Cortex of kidney (tissue), 1 donor: ENCODE measurements around the gene CGB2.
"Not testable (repeated sequence)": the region's sequence is repeated elsewhere in the genome, so short reads cannot be mapped to it uniquely, and the experiment has no call there.

ENCODE experiments used
- DNase-seq: peaks from one replicate; lab custom pipeline; 2025; lab: John Stamatoyannopoulos, UW

The CGB2 gene

DNA sequence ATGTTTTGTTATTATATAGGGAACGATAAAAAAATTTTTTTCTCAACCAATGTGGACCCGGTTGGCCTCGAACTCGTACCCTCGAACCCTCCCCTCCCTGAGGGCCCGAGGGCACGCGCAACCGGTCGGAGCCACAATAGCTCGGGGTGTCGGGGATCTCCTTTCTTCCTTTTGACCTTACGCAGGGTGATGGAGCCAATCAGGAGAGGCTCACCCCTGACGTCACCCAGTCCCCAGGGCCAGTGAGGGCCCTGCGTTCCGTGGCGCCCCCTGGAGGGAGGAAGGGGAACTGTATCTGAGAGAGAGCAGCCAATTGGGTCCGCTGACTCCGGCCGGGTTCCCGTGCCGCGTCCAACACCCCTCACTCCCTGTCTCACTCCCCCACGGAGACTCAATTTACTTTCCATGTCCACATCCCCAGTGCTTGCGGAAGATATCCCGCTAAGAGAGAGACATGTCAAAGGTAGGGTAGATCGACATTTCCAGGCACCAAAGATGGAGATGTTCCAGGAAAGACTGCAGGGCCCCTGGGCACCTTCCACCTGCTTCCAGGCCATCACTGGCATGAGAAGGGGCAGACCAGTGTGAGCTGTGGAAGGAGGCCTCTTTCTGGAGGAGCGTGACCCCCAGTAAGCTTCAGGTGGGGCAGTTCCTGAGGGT, at the start of gene CGB2:
Gene CGB2, plus strand, starts transcription at position 249 of the 660 bp plus-strand sequence. Its CDS starts 206 bp downstream, at position 455.
- DNase-seq, result not testable (repeated sequence)

DNA sequence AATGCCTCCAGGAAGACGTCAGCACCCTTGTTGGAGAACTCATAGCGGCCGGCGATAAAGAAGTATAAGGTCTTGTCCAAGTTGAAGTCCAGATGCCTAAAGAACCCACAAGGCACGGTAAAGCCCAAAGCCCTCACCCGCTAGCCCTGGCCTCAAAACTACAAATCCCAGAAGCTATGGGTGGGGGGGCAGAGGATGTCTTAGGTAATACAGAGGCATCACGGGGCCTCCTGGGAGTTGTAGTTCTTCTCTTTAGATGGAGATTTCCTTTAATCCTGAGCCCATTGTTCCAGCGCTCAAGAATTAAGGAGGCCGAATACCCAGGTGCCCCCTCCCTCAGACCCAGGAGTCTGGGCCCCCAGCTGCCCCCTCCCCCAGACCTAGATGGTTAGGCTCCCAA, 49.4 kb upstream of the CGB2 start:
- DNase-seq, result no peak

DNA sequence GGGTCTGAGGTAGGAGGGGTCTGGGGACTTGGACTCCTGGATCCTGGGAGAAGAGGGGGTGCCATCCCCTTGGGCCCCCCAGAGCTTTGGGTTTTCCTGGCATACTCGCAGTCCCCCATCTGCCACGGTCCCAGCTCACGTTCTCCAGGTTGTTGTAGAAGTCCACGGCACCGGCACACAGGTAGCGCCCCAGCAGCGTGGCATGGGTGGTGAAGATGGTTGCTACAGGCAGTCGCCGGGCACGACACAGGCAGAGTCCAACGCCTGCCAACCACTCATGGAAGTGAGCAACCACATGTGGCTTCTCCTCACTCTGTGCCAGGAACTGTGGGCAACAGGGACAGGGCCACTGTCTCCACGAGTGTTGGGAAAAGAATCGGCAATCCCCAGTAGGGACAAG, 46.0 kb upstream of the CGB2 start:
- DNase-seq, result no peak

DNA sequence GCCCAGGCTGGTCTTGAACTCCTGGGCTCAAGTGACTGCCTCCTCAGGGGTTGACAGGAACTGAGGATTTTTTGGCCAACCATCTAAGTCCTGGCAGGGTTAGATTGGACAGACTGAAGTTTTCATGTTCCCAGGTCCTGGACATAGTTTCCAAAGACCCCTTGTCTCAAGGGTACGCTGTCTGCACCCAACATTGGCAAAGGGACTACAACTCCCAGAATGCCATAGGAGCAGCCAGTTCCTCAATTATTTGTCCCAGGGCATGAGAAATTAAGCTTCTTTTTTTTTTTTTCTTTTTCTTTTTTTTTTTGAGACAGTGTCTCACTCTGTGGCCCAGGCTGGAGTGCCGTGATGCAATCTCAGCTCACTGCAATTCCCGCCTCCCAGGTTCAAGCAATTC, 45.5 kb upstream of the CGB2 start:
- no peak for DNase-seq

DNA sequence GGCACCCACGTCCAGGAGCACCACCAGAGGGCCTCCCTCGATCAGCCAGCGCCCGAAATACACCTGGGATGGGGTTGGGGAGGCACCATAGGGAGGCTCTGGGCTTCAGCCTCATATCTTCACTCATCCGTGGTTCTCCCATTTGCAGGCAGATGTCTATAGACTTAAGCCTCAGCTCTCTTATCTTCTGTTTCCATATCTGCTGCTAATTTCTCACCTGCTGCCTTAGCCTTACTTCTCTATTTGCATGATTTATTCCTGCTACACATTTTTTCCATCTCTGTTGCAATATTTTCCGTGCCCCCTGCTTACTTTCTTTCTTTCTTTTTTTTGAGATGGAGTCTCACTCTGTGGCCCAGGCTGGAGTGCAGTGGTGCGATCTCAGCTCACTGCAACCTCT, 44.4 kb upstream of the CGB2 start:
- no peak for DNase-seq

DNA sequence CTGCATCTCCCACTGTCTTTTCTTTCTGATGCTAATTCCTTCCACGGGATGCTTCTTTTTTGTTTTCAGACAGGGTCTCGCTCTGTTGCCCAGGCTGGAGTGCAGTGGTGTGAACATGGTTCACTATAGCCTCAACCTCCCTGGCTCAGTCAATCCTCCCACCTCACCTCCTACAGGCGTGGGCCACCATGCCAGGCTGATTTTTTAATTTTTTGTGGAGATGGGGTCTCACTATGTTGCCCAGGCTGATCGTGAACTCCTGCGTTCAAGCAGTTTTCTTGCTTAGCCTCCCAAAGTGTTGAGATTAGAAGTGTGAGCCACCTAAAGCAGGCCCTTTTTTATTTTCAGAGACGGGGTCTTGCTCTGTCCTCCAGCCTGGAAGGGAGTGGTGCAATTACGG, 43.4 kb upstream of the CGB2 start:
- DNase-seq, result no peak

DNA sequence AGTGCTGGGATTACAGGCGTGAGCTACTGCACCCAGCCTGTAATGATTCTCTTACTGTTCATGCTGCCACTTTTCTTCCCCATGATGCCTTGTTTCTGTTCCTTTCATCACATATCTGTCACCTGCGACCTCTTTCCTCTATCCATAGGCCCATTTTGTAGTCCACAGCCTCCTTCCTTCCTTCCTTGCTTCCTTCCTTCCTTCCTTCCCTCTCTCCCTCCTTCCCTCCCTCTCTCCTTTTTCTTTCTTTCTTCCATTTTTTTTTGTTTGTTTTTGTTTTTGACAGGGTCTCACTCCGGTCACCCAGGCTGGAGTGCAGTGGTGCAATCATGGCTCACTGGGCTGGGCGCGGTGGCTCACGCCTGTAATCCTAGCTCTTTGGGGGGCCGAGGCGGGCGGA, 42.8 kb upstream of the CGB2 start:
- no peak for DNase-seq

DNA sequence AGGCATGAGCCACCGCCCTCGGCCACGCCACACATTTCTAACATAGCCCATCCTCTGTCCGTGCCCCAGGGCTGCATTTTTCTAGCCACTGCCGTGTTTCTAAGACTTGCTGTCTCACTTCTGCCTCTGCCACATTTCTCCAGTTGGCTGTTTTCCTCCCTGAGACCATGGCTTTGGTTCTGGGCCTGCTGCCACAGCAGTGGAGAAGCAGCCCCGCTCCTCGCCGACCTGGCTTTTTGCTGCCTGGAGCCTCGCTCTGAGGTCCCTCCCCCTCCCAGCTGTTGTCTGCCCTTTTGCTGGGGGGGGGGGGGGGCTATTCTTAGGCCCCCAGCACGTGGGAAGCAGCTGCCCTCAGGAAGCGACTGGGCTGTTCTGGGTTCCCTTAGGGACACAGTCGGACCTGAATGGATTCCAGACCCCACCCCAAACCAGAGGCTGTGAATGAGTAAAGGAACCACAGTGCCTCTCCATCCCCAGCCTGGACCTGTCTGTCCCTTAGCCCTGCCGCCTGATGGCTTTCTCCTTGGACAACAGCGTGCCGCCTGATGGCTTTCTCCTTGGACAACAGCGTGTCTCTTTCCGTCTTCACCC, 41.9 kb upstream of the CGB2 start:
- no peak for DNase-seq

DNA sequence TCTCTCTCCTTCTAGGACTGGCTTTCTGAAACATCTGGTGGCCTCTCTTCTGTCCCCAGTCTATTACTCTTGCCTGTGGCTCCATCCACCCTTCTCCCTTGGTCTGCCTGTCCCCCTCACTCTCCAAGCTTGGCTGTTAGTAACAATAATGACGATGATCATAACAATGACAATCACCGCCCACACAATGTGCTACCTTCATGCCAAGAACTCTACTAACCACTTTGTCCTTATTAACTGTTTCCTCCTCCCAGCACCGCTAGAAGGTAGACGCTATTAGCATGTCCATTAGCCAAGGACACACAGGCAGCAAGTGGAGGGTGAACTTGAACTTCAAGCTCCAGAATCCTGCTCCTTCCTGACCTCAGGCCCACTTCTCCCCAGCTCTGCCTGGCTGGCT, 41.3 kb upstream of the CGB2 start:
- no peak for DNase-seq

DNA sequence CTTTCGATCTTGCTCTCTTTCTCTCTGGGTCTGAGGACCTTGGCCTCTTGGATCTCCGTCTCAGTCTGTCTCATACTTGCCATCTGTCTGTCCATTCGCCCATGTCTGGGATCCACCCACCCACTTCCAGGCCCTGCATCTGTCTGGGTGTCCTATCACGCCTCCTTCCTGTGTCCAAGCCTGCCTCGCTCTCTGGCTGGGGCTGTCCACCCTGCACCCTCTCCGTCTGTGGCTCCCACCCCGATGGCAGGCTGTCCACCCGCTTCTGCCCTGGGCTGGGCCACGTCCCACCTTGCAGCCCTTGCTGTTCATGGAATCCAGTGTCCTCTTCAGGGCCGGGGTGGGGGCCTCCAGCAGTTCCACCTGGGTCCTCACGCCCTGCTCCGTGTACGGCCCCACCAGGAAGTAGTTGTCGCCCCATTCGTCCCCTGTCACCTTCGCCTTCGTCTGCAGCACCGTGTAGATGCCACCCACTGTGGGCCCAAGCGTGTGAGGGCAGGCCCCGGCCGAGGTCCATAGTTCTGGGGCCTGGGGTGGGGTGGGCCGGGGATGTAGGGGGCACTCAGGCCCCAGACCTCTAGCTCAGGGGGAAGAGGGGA, 40.6 kb upstream of the CGB2 start:
- no peak for DNase-seq

DNA sequence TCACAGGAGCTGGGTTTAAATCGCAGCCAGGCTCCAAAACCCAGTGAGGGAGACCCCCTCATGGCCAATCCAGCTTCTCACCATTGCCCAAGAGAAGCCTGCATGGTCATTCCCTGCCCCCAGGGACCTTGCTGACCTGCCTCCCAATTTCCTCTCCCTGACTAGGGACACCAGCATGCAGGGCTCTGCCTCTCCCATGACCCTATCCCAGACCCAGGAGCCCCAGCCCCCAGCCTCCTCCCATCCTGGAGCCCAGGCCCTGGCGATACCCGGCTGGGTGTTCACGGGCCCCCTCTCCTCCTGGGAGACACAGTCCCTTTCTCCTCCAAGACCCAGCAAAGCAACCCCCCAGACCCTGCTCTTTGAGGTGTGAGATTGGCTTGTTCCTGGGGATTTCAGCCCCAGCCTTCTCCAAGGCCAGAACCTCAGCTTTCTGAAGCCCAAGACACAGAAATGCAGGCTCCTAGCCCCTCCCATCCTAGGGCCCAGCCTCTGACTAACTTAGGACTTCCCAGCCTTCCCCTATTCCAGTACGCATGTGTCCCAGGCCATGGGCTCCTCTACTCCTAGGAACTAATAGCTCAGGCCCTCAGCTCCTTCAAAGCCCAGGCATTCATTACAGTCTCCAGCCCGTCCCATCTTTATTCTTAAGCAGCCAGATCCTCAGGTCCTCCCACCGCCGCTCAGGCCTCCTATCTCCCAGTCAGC, 39.7 kb upstream of the CGB2 start:
- no peak for DNase-seq

DNA sequence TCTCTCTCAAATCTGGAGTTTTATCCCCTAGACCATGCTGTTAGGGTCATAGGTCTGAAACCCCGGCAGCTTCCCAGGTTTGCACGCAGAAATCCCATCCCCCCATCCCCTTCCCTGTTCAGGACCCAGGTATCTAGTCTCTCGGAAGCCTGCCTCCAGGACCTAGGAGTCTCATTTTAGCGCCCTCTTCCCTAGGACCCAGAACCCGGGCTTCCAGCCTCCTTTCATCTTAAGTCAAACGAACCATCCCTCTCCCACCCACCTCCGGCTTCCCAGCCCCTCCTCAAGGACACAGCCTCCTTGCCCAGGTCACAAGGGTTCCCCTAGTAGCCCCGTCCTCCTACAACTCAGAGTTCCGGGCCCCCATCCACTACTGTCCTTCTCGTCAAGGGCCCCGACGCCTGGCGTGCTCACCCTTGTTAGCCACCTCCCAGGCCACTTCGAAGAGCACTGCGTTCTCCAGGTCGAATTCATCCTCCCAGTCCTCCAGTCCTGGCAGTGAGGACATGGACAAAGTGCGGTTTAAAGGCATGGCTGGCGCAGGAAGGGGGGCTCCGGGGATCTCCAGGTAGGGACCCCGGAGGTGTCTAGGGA, 39.0 kb upstream of the CGB2 start:
- no peak for DNase-seq

DNA sequence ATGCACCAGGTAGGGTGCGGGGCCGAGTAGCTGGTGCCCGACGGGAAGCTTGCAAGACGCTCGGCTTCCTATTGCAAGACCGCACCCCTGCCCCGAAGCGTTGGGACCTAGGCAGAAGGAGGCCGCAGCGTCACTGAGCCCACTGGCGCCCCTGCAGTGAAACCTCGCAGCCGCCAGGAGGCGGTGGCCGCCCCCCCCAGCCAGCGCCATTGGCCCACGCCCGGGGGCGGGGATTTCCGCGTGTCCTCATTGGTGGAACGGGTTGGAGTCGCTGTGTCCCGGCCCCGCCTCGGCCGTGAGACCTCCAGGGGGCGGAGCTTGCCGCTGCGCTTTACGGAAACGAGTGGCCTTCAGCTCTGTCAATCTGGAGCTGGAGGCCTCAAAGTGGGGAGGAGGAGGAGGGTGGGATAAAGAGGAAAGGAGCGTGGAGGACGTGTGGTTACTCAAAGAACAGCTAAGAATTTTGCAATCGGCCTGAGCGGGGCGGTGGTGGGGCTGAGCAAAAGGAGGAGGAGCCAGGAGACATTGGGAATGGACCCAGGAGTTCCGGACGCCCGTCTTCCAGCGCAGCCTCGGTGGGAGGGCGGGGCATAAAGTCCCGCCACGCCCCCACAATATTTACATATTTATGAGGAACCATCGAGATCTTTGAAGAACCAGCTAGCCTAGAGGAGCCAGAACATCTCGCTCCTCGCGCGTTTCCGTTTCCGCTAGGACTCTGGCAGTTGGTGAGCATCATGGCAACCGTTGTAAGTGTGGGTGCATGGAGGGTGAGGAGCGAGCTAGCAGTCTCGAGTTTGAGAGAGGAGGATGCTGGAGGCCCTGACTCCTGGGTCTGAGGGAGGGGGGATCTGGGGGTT, 38.3 kb upstream of the CGB2 start, which contains the start of the genes GYS1 and RUVBL2:
Gene GYS1, minus strand, starts transcription at position 135 of the 860 bp plus-strand sequence. CDS start 197 bp downstream, outside the sequence.
Gene RUVBL2, plus strand, starts transcription at position 713 of the 860 bp plus-strand sequence. Its CDS starts 25 bp downstream, at position 738.
- DNase-seq, result peak; percentile 94

DNA sequence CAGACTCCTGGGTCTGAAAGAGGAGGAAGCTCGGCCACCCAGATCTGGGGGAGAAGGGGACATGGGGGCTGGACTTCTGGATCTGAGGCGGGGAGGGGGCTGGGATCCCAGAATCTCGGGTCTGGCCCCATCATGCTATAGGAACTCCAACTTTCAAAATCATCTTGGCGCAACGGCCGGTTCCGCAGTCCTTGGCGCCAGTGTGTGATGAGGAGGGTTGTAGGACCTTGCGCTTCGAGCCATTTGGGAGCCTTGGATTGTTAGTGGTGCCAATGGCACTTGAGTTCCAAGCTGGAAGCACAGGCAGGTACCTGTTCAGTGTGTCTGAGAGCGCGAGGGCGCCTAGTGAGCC, 37.7 kb upstream of the CGB2 start:
- no peak for DNase-seq

DNA sequence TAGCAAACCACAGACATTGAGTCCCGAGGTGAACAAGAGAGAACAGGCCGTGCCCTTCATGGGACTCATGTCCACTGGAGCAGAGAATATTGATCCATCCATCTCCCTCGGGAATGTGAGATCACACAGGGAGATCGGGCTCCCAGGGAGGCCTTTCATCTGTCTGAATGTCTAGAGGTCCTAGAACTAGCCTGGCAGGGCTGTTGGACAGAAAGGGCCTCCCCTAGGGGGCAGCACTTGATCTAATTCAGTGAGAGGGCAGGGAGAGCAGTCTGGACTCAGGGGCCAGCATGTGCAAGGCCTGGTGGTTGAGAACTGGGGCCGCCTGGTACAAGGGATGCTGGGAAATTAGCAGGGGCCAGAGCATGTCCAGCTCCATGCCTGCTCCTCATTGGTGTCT, 33.7 kb upstream of the CGB2 start:
- DNase-seq, result no peak

DNA sequence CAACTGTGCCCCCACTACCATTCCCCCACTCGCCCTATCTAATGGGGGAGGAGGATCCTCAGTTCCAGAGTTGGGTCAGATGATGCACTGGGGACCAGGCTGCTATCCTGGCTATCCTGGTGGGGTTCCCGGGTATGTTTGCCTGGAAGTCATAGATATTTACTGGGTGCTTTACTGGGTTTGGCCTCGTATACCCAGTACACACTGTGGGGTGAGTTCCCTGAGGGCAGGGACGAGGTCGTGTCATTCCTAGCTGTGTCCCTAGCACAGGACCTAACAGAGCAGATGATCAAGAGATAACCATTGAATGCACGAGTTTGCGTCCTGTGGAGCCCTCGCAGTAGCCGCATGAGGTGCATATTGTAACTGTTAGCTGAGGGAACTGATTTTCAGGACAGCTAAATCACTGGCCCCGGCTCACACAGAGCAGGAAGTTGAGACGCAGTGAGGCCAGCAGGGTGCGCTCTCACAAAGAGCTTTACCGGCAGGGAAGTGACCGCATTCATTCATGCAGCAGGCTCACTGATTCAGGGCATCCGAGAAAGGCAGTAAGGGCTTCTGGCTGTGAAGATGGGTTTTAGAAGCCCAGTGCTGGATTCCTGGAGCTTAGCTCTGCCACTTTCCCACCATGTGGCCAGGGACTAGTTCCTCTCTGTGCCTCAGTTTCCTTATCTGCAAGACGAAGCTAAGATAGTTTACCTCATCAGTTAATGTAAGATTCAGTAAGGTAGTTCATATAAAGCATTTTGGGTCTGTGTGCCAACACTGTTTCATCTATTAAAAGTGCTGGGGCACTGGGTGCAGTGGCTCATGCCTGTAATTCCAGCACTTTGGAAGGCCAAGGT, 32.0 kb upstream of the CGB2 start:
- no peak for DNase-seq

DNA sequence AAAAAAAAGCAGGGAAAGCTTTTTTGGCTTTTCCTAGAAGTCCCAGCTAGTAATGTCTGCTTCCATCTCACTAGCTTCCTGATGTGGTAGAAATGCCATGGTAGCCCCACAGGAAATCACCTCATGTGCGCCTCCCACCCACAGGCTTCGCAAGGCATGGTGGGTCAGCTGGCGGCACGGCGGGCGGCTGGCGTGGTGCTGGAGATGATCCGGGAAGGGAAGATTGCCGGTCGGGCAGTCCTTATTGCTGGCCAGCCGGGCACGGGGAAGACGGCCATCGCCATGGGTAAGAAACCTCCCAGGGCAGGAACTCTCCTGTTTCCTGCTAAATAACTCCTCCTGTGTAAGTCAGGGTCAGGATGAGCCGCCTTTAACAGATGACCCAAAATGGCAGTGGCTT, 27.6 kb upstream of the CGB2 start:
- no peak for DNase-seq

DNA sequence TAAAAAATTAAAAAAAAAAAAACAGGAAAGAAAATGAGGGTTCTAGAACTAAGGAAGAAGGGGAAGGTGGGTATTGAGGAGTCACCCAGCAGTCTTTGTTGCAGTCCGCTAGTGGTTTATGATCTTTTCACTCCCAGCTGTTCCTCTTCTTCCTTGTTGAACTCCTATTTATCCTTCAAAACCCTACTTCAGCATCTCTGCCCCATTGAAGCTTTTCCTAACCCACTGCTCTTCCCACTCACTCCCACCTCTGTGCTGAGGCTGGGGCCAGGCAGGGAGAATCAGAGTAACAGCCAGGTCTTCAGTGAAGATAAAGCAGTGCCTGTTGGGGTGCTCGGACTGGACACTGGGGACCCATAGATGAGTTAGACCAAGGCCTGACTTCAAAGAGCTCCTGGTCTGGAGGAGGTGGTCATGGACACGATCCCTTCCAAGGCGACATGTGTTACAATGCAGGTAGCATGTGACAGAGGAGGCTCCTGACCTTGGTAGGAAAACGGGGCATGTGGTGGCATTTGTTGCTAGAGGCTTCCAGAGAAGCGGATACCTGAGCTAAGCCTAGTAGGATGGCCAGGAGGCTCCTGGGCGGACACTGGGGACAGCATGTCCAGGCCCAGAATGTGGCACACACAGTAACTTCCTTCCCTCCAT, 26.6 kb upstream of the CGB2 start:
- no peak for DNase-seq

DNA sequence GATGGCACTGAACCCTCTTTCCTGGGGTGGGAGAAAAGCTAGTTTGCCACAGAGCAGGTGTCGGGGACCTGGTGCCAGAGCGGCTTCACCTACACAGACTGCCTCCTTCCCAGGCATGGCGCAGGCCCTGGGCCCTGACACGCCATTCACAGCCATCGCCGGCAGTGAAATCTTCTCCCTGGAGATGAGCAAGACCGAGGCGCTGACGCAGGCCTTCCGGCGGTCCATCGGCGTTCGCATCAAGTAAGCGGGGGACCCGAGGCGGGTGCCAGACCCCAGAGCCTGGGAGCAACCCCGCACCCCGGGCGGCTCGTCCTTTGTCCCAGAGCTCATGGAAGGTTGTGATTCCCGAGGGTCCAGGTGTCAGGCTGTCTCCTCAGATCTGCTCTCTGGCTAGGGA, 24.8 kb upstream of the CGB2 start:
- DNase-seq, result no peak

DNA sequence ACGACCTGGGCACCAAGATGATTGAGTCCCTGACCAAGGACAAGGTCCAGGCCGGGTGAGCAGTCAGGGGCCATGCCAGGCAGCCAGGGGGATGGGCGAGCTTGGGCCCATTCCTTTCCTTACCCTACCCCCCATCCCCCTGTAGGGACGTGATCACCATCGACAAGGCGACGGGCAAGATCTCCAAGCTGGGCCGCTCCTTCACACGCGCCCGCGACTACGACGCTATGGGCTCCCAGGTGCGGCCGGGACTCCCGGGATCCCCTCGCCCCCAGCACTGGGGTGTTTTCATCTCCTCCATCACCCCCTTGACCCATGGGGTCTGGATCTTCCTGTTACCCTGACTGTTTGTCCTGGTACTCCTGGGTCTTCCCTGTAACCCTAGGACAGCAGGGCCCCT, 21.9 kb upstream of the CGB2 start:
- DNase-seq, result no peak
